HepG2 (cell line): ENCODE data around the gene GNAS-AS1. TPM values are rescaled to one million over a fixed set of nuclear protein-coding genes. Genes with fewer than 3 reads are reported as not detected.

Experiments used
- ATAC-seq: fragments of 200-7000 bp; cut with Tn5 transposase; 3 replicates; pipeline ENCODE4 v1.9.1; 2020; ENCODE audit warnings: mild to moderate bottlenecking, moderate library complexity
- BruUV-seq: library from RNA; stranded (reverse); fragments of 400-500 nt; replicated peaks from 2 replicates; lab custom pipeline; 2021; lab: Mats Ljungman, UMichigan
- CTCF ChIA-PET: fragments of 300-600 bp; formaldehyde crosslinking; extraction: SDS; loops from one replicate; lab custom pipeline; 2021; ENCODE audit warnings: low total read pairs, inconsistent platforms, low intra/inter-chr PET ratio; lab: Yijun Ruan, JAX
- POLR2A ChIA-PET: fragments of 350-600 bp; sonication (Branson Sonifier 250); formaldehyde crosslinking; loops from one replicate; lab custom pipeline; 2020; ENCODE audit warnings: antibody characterized with exemption, inconsistent platforms; lab: Yijun Ruan, JAX
- DNase-seq: peaks from one replicate; pipeline ENCODE4 v3.0.0-alpha.2; 2015; ENCODE audit warnings: low spot score
- FAIRE-seq: peaks from 3 replicates; lab custom pipeline; 2011; peaks lifted over from hg19 to GRCh38; lab: Jason Lieb, UNC
- H2AFZ ChIP-seq: one replicate; pipeline ENCODE4 v1.6.1; 2011; ENCODE audit warnings: low read length, inconsistent platforms
- H3K27ac ChIP-seq: fragments of 300-600 bp; 3 replicates; pipeline ENCODE4 v1.8.0; 2011; ENCODE audit warnings: mixed run types, mild to moderate bottlenecking, mixed read lengths, low read length, inconsistent platforms; ENCODE audit not compliant: insufficient read depth; ENCODE audit errors: extremely low read length
- H3K27me3 ChIP-seq, 2 experiments: fragments of 200-600 bp in 1 of 2; 2 replicates in 1 of 2; 3 replicates in 1 of 2; pipeline versions ENCODE4 v1.6.0 to v1.8.0; 2011; ENCODE audit warnings: low read length in 2 of 2, mild to moderate bottlenecking in 2 of 2, moderate library complexity in 2 of 2, inconsistent platforms in 1 of 2; ENCODE audit not compliant: insufficient read depth in 2 of 2, control insufficient read depth in 1 of 2
- H3K36me3 ChIP-seq, 2 experiments: fragments of 200-600 bp in 1 of 2; replicated peaks in 1 of 2; 2 replicates in 1 of 2; 3 replicates in 1 of 2; pipeline versions ENCODE4 v1.5.1 to v1.8.0; 2011; ENCODE audit warnings: low read length in 2 of 2, inconsistent platforms in 1 of 2; ENCODE audit not compliant: insufficient read depth in 2 of 2, control insufficient read depth in 1 of 2
- H3K4me1 ChIP-seq: 2 replicates; pipeline ENCODE4 v1.5.1; 2012; ENCODE audit warnings: low read length, inconsistent platforms; ENCODE audit not compliant: insufficient read depth
- H3K4me2 ChIP-seq: 2 replicates; pipeline ENCODE4 v1.6.0; 2011; ENCODE audit warnings: low read depth, low read length, inconsistent platforms
- H3K4me3 ChIP-seq, 3 experiments: fragments of 200-600 bp in 1 of 3; sonication (generic), shearing (Covaris generic) in 1 of 3; replicated peaks in 1 of 3; 2 replicates each; pipeline ENCODE4 v1.5.1; 2011 to 2016; ENCODE audit warnings: low read length in 3 of 3, inconsistent platforms in 2 of 3, low read depth in 2 of 3, mild to moderate bottlenecking in 2 of 3, control low read depth in 1 of 3, mixed read lengths in 1 of 3; ENCODE audit not compliant: insufficient read depth in 1 of 3
- H3K79me2 ChIP-seq: one replicate; pipeline ENCODE4 v1.6.1; 2011; ENCODE audit warnings: low read length, inconsistent platforms; ENCODE audit not compliant: insufficient read depth
- H3K9ac ChIP-seq: 2 replicates; pipeline ENCODE4 v1.6.0; 2011; ENCODE audit warnings: mild to moderate bottlenecking, low read depth, low read length, inconsistent platforms; ENCODE audit not compliant: insufficient read depth
- H3K9me3 ChIP-seq: 2 replicates; pipeline ENCODE4 v1.5.1; 2012; ENCODE audit warnings: mild to moderate bottlenecking, low read length
- H4K20me1 ChIP-seq: 2 replicates; pipeline ENCODE4 v1.6.0; 2011; ENCODE audit warnings: inconsistent platforms, mild to moderate bottlenecking, low read length, moderate library complexity; ENCODE audit not compliant: insufficient read depth
- GATA4 ChIP-seq: sonication (generic); IDR thresholded peaks from 2 replicates; pipeline ENCODE4 v1.6.1; 2016; ENCODE audit warnings: antibody characterized with exemption, low read depth, borderline replicate concordance
- GLI4 ChIP-seq: sonication (generic); formaldehyde crosslinking; IDR thresholded peaks from 2 replicates; pipeline ENCODE4 v1.5.1; 2020; ENCODE audit warnings: missing genetic modification reagents, mild to moderate bottlenecking, moderate library complexity, borderline replicate concordance
- HNF1A ChIP-seq, 2 experiments: sonication (generic) in 1 of 2; formaldehyde crosslinking in 1 of 2; IDR thresholded peaks; 2 replicates each; pipeline versions ENCODE4 v1.4.0 to v1.6.1; 2016 to 2020; ENCODE audit warnings: borderline replicate concordance in 1 of 2, low read depth in 1 of 2, mild to moderate bottlenecking in 1 of 2, missing genetic modification reagents in 1 of 2
- IRX3 ChIP-seq: sonication (generic); formaldehyde crosslinking; IDR thresholded peaks from 2 replicates; pipeline ENCODE4 v1.8.1; 2023; ENCODE audit warnings: mild to moderate bottlenecking, low read depth, missing genetic modification reagents, borderline replicate concordance
- PRMT3 ChIP-seq: sonication (generic); formaldehyde crosslinking; IDR thresholded peaks from 2 replicates; pipeline ENCODE4 v1.8.1; 2022; ENCODE audit warnings: low read depth, mild to moderate bottlenecking, moderate library complexity, missing genetic modification reagents, borderline replicate concordance
- RBAK ChIP-seq: sonication (generic); formaldehyde crosslinking; IDR thresholded peaks from 2 replicates; pipeline ENCODE4 v1.5.1; 2020; ENCODE audit warnings: mild to moderate bottlenecking, missing genetic modification reagents
- TBP ChIP-seq: sonication (generic); formaldehyde crosslinking; IDR thresholded peaks from 2 replicates; pipeline ENCODE4 v1.5.0; 2020; ENCODE audit warnings: missing genetic modification reagents
- ZKSCAN1 ChIP-seq: fragments of 150-350 bp; IDR thresholded peaks from 2 replicates; pipeline ENCODE4 v1.6.1; 2014; ENCODE audit warnings: low read length
- ZMAT3 ChIP-seq: sonication (generic); formaldehyde crosslinking; conservative IDR thresholded peaks from 2 replicates; pipeline ENCODE4 v1.7.0; 2021; ENCODE audit warnings: missing genetic modification reagents
- ZNF143 ChIP-seq: sonication (generic); formaldehyde crosslinking; IDR thresholded peaks from 2 replicates; pipeline ENCODE4 v1.4.0; 2020; ENCODE audit warnings: missing genetic modification reagents
- ZNF317 ChIP-seq: sonication (generic); formaldehyde crosslinking; IDR thresholded peaks from 2 replicates; pipeline ENCODE4 v1.5.0; 2020; ENCODE audit warnings: mild to moderate bottlenecking, missing genetic modification reagents
- ZNF7 ChIP-seq: IDR thresholded peaks from 2 replicates; pipeline ENCODE4 v1.6.1; 2016; ENCODE audit warnings: missing biosample characterization, missing genetic modification reagents
- ZNF749 ChIP-seq: sonication (generic); formaldehyde crosslinking; IDR thresholded peaks from 2 replicates; pipeline ENCODE4 v1.8.0; 2022; ENCODE audit warnings: mild to moderate bottlenecking, missing genetic modification reagents, moderate library complexity, borderline replicate concordance
- WGBS: methylation state at CpG from one replicate; pipeline ENCODE4 v1.1.6; 2017; ENCODE audit warnings: low lambda C conversion rate; 5-methylcytosine and 5-hydroxymethylcytosine counted together
- in situ Hi-C: cut with HindIII; loops from 2 replicates; pipeline ENCODE4 v1.10.0; 2017; ENCODE audit warnings: low pct_unique_long_range_greater_than_20kb; ENCODE audit not compliant: extremely low pct_ligation_motif_present
- intact Hi-C: fragments of 100-400 bp; cut with micrococcal nuclease; formaldehyde crosslinking; loops from one replicate; pipeline ENCODE4 v1.10.0; 2022; ENCODE audit not compliant: unreplicated experiment
- polyA plus RNA-seq, 8 experiments: library from polyadenylated mRNA; depleted of rRNA in 3 of 8; stranded (reverse) in 7 of 8; unstranded in 1 of 8; fragments of >200 nt; fragmentation: Illumina TruSeq in 4 of 8; extraction: Trizol in 4 of 8; gene quantifications; 2 replicates each; pipeline versions ENCODE4 v1.2.1 to v1.2.3, GENCODE V29; 2011 to 2016; ENCODE audit warnings: low read depth in 4 of 8, missing spikeins in 1 of 8, mixed read lengths in 1 of 8; ENCODE audit not compliant: insufficient read depth in 1 of 8
- total RNA-seq, 5 experiments: library from RNA; depleted of rRNA; stranded (reverse); fragments of >200 nt; fragmentation: Illumina TruSeq; extraction: Trizol; gene quantifications; 2 replicates each; pipeline ENCODE4 v1.2.3, GENCODE V29; 2016; ENCODE audit warnings: low read depth in 1 of 5

The GNAS-AS1 gene
- total and polyA plus RNA-seq, 2 of the 13 experiments (the other 11 are each of a cell fraction or from before 2014, with no cell fraction given), result not detected

GRCh38 chr20:58877050-58877975 lies 26.6 kb upstream of the GNAS-AS1 start:
- 0 out of 2 replicates have a peak, but pooled peaks have one; percentile 27 for TF ChIP-seq ZNF7 (CRISPR knock-in tag)
- TF ChIP-seq ZNF317 (CRISPR knock-in tag), result no peak
- in situ Hi-C loops, result no loop called here
- WGBS, result 42% methylated on average over 11 of the region's 11 CpGs
- no peak for DNase-seq
- Histone ChIP-seq H3K4me3 (no peak overlapping the region), H3K4me2 (no peak overlapping the region; the same call in 1 of the 2 replicates), H4K20me1 (no peaks in the 10 kb centered on the region), H3K27me3 (peaks cover 0 to 25% of the 10 kb centered on the region in 2 experiments; a peak in 2 of 5 replicates), H3K36me3 (no peaks in the 10 kb centered on the region), H2AFZ (no peak overlapping the region), H3K79me2 (no peaks in the 10 kb centered on the region), H3K9ac (no peak overlapping the region), H3K4me1 (peaks cover 22% of the 10 kb centered on the region), H3K9me3 (no peaks in the 10 kb centered on the region), H3K27ac (no peak overlapping the region)
- no TSS peak for BruUV-seq
- ChIA-PET CTCF (no interaction called here), POLR2A (interaction anchor here (0.8 kb wide), 1 partner anchor 12 kb away, joined by 3 read pairs; no protein-coding TSS in a partner anchor)
- peak; percentile 44 for ATAC-seq
- intact Hi-C loops, result no loop called here
- no peak for FAIRE-seq

- in situ Hi-C loops, result no loop called here
- FAIRE-seq (no peak), ATAC-seq (no peak), DNase-seq (no peak)
- Histone ChIP-seq H3K9ac (no peak overlapping the region), H3K4me3 (no peak overlapping the region), H4K20me1 (no peaks in the 10 kb centered on the region), H3K27me3 (peaks cover 0 to 25% of the 10 kb centered on the region in 2 experiments; a peak in 2 of 5 replicates), H3K36me3 (no peaks in the 10 kb centered on the region), H3K4me2 (no peak overlapping the region; the same call in 1 of the 2 replicates), H3K4me1 (peaks cover 22% of the 10 kb centered on the region), H3K27ac (no peak overlapping the region), H2AFZ (no peak overlapping the region), H3K79me2 (no peaks in the 10 kb centered on the region), H3K9me3 (no peaks in the 10 kb centered on the region)
- ChIA-PET POLR2A (no interaction called here), CTCF (no interaction called here)
- no TSS peak for BruUV-seq
- 45% methylated on average over 7 of the region's 7 CpGs for WGBS
- intact Hi-C loops, result no loop called here
- TF ChIP-seq ZNF749 (CRISPR knock-in tag) (no peak), GLI4 (CRISPR knock-in tag) (no peak), PRMT3 (CRISPR knock-in tag) (no peak), ZKSCAN1 (no peak), ZNF143 (CRISPR knock-in tag) (no peak), IRX3 (CRISPR knock-in tag) (no peak), RBAK (no peak), GATA4 (no peak), HNF1A (IDR thresholded peaks at IDR 0.05; ENCODE audit: low read depth) (no peak), HNF1A (CRISPR knock-in tag; IDR thresholded peaks at IDR 0.05; ENCODE audit: borderline replicate concordance) (no peak), ZMAT3 (CRISPR knock-in tag) (no peak), TBP (CRISPR knock-in tag) (no peak)
Observed at GRCh38 chr20:58876437-58876836, 25.7 kb upstream of the GNAS-AS1 start.
